Activated naive CD4-positive, alpha-beta T cell treated with anti-CD3 and anti-CD28 coated beads, Interleukin-2, amount 50 U/mL, for 72 hours (primary cell): ENCODE results near the gene C12orf50. TPM values are rescaled to one million over a fixed set of nuclear protein-coding genes. Genes with fewer than 3 reads are reported as not detected.
"Not testable (repeated sequence)": the region's sequence is repeated elsewhere in the genome, so short reads cannot be mapped to it uniquely, and the experiment has no call there.

Experiments
- ATAC-seq, 2 donors: fragments of 150-1000 bp; cut with Tn5 transposase; 2 replicates each; pipeline ENCODE4 v1.10.0; 2021; ENCODE audit warnings: mild to moderate bottlenecking in 2 of 2, moderate library complexity in 2 of 2
- DNase-seq, 2 donors: peaks; one replicate each; pipeline ENCODE4 v3.0.0; 2021 to 2022; ENCODE audit warnings: low spot score in 2 of 2
- H3K27ac Mint-ChIP-seq, 2 donors: one replicate each; pipeline ENCODE4 v1.8.0; 2022; ENCODE audit warnings: mild to moderate bottlenecking in 2 of 2, mixed read lengths in 2 of 2
- H3K36me3 Mint-ChIP-seq, 2 donors: one replicate each; pipeline ENCODE4 v1.8.0; 2022; ENCODE audit warnings: mixed read lengths in 2 of 2
- H3K9me3 Mint-ChIP-seq, 2 donors: one replicate each; pipeline ENCODE4 v1.8.0; 2022; ENCODE audit warnings: mixed read lengths in 2 of 2
- total RNA-seq, 2 donors: library from RNA; stranded (reverse); gene quantifications; one replicate each; pipeline ENCODE4 v1.2.3, GENCODE V29; 2022

The C12orf50 gene
- total RNA-seq, 2 donors from 2014 or later: 0.07 to 0.18 TPM

DNA sequence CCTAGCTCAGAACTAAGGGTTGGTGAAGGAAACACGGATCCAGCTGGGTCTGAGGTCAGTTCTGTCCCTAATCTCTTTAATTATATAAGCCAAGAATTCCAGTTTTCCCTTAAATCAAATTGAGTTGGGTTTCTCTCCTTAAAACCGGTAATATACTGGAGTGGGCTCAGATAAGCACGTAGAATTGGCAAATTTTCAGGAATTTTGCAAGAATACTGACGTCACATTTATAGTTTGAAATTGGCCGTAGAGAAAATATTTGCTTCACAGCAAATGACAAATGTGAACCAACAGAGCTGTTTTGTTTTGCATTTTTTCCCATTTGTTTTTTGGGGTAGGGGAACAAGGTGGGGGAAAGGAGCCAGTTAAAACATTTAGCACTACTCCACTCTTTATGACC lies 17.4 kb downstream of the C12orf50 start:
- no peak for ATAC-seq
- no peak for DNase-seq
- H3K9me3 Mint-ChIP-seq: no peaks in the 10 kb centered on the region
- no peak overlapping the region for H3K27ac Mint-ChIP-seq
- no peaks in the 10 kb centered on the region for H3K36me3 Mint-ChIP-seq

DNA sequence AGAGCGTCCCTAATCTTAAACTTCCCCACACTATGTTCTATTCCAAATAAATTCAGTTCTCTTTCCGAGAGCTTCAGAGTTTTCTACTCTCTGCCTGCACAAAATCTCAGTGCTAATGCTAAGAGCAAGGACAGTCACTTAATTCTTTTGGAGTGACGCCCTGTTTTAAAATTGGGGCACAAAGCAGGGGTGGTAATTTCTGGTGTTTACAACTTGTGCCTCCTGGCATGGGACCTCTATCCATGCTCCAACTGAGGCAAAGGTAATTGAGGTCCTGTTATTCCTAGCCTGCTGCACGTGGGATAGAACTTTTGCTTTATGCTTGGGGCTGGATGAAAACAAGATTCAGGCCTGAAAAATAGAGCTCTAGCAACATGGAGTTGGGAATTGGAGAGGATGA lies 22.9 kb downstream of the C12orf50 start:
- ATAC-seq (no peak), DNase-seq (no peak)
- Mint-ChIP-seq H3K9me3 (peaks cover 0 to 3% of the 10 kb centered on the region in 2 donors), H3K27ac (no peak overlapping the region), H3K36me3 (no peaks in the 10 kb centered on the region)

DNA sequence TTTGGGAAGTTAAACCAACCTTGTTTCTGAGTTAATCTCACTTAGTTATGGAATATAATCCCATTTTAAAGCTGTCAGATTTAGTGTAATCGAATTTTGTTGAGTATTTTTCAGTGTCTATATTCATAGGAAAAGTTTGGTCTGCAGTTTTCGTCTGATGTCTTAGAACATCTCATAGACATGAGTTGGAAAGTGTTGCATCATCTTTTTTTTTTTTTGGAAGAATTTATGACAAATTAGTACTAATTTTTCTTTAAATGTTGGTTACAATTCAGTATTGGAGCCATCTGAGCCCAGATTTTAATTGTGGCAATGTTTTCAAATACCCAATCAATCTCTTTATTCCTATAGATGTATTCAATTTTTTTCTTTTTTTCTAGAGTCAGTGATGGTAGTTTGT lies 27.9 kb downstream of the C12orf50 start:
- no peak for ATAC-seq
- Mint-ChIP-seq H3K27ac (no peak overlapping the region), H3K9me3 (peaks cover 0 to 3% of the 10 kb centered on the region in 2 donors), H3K36me3 (no peaks in the 10 kb centered on the region)
- no peak for DNase-seq

DNA sequence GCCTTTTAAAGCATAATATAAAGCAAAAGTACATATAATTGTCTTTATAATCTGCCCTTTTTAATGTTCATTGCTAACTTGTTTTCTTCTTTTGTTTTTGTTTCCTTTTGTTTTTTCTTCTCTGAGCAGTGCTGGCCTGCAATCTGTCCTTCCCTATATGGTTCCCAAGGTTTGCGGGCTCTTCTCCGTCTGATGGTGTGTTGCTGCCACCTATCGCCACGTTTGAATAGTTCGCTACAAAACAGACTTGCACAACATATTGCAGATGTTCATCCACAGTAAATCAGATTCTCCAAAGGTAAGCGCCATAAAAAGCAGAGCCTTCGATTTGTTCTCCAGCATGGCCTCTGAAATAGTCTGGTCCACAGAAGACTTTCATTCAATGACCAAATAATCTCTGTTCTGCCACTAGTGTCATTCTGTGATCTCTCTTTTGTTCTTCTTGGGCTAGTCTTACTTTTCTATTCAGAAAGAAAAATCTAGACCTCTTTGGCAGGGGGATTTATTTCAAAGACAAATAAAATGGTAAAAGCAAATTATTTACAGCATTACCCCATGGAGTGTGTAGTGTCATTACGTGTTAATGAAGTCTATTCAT lies 33.5 kb downstream of the C12orf50 start:
- Mint-ChIP-seq H3K27ac (no peak overlapping the region), H3K9me3 (no peaks in the 10 kb centered on the region), H3K36me3 (no peaks in the 10 kb centered on the region)
- peak in 1 of 2 donors; percentile 17 for DNase-seq
- peak; percentile 50 to 84 for ATAC-seq

DNA sequence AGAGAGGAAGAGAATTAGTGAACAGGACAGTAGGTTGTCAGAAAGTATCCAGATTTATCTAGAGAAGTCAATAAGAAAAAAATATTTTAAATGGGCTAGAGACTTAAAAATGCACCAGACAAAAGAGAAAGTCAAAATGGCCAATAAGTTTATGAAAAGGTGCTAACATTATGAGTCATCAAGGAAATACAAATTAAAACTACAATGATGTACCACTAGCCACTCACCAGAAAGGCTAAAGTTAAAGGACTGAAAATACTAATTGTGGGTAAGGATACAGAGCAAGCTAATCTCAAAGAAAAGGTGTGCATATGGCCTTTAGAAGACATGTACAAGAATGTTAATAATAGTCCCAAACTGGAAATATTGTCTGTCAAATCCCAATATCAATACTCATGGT lies 37.7 kb downstream of the C12orf50 start:
- Mint-ChIP-seq H3K9me3 (no peaks in the 10 kb centered on the region), H3K27ac (no peak overlapping the region), H3K36me3 (no peaks in the 10 kb centered on the region)
- no peak for DNase-seq
- ATAC-seq: no peak

DNA sequence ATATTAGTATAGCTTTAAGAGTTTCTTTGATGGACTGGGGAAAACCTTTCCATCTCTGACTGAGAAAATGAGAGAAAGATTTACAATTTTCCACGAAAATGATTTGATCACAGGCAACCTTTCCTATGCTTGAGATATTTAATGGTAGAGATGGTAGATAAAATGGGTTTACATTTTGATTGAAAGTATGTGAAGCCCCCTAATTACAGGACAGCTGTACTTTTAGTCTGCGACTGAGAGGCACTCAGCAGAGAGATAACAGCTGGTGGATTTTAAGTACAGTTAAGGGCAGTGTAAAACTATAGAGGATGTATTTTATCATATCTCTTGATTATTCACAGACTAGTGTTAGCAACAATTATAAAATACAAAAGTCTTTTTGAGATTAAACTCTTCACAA lies 40.7 kb downstream of the C12orf50 start:
- H3K9me3 Mint-ChIP-seq: no peaks in the 10 kb centered on the region
- H3K36me3 Mint-ChIP-seq: no peaks in the 10 kb centered on the region
- ATAC-seq (no peak), DNase-seq (no peak)
- H3K27ac Mint-ChIP-seq: no peak overlapping the region

DNA sequence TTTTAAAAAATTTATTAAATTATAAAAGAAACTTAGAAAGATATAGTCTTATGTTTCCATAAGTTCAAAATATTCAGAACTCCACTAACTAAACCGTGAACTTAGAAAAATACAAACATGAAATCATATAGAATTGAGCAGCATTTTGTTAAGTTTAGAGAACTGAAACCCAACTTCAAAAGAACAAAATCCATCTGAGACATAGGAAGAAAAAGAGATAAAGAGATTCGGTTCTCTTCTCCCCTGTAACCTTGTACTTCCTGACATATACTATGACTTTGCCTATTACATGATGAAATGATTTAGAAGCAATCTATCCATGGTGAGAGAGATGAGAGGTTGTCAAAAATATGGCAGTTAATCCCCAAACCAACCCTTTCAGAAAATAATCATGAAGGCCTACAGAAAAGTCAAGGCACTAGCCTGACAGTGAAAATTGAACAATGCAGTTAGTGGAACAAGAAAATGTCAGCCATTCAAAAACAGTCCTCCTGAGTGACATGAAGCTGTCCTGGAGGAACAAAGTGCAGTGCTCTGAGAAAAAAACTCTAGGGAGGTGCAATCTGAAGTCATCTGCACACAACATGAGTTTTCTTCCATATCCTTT lies 44.0 kb downstream of the C12orf50 start:
- Mint-ChIP-seq H3K9me3 (no peaks in the 10 kb centered on the region), H3K36me3 (no peaks in the 10 kb centered on the region), H3K27ac (no peak overlapping the region)
- DNase-seq (no peak), ATAC-seq (no peak)

DNA sequence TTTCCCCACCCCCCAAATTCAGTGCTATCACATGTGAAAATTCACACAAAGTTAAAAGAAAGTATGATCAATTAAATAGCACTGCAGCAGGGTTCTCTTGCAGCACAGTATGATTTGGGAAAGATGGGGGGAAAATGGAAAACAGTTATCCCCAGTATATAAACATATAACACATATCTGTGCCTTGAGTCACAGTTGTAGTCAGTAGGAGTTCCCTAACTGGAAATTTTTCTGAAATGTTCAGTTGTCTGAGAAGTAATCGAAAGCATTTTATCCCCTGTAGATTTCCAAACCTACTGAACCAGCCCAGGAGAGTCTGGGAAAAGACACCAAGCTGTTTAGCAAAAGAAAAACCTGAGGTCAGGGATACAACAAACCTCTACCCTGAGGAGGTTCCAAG lies 47.0 kb downstream of the C12orf50 start:
- Mint-ChIP-seq H3K27ac (no peak overlapping the region), H3K36me3 (no peaks in the 10 kb centered on the region), H3K9me3 (no peaks in the 10 kb centered on the region)
- DNase-seq (no peak), ATAC-seq (no peak)

DNA sequence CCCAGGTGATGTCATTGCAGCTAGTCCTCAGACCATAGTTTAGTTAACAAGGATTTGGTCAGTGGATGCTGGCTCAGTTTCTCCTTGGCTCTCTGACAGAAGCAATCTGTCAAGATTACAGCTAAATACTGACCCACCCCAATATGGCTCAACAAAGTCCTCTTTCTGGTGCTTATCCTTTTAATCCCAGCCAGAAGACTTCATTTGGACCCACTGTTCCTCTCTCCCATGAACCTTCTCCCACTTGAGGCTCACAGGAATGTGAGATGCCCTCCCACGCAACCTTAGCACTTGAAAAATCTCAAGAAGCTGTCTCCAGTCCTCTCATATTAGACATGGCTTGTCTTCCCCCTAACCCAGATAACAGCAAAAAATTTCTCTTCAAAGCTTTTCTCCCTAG lies 47.7 kb downstream of the C12orf50 start:
- Mint-ChIP-seq H3K9me3 (no peaks in the 10 kb centered on the region), H3K36me3 (no peaks in the 10 kb centered on the region), H3K27ac (no peak overlapping the region)
- DNase-seq: no peak
- ATAC-seq: no peak

DNA sequence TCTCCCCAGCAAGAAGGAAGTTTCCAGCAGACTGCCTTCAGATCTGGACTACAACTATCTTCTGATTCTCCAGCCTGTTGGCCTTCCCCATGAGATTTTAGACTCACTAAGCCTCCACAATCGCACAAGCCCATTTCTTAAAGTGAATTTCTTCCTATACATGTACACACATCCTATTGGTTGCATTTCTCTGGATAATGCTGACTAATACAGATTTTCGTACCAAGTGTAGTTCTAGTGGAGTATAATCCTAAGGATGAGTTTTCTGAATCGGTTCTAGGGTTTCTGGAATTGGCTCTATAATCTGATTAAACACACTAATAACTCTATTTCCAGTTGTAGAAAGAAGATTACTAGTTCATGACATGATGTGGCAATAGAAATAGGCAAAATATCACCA lies 53.3 kb downstream of the C12orf50 start:
- ATAC-seq (no peak), DNase-seq (no peak)
- H3K9me3 Mint-ChIP-seq: peaks cover 4 to 10% of the 10 kb centered on the region in 2 donors
- no peak overlapping the region for H3K27ac Mint-ChIP-seq
- no peaks in the 10 kb centered on the region for H3K36me3 Mint-ChIP-seq

DNA sequence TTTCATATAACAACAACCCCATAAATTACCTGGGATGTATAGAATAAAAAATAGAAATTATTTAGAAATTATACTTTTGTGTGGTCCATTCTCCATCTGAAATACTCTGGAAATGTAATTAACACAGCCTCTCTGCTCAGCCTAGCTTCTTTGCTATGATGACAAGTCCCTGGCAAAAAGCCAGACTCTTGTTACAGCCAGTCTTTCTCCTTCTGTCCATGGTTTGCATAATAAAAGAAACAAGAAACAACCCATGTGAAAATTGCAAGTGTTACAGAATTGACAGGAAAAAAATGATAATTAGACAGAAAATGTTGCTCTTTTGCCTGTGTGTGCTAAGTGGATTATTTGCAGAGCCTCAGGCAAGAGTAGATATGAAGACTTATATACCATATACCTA lies 61.3 kb downstream of the C12orf50 start:
- ATAC-seq: no peak
- H3K36me3 Mint-ChIP-seq: no peaks in the 10 kb centered on the region
- H3K27ac Mint-ChIP-seq: no peak overlapping the region
- no peak for DNase-seq
- H3K9me3 Mint-ChIP-seq: peaks cover 5% of the 10 kb centered on the region in 2 donors

DNA sequence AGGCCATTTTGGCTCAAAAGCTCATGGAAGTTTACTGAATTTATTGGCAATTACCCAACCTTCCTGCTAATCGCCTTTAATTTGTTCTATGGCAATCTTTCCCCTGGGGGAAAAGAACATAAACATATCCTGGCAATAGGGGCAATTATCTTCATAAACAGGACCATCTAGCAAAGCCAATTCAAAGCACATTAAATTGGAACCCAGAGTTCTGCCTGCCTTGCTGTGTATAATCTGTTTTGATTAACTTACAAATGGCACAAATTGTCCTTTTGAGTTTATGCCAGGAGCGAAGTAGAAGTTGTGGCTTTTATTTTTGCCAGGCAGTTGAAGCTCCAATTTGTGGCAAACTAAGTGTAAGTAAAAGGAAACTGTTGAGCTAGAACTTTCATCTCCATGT lies 68.6 kb downstream of the C12orf50 start:
- DNase-seq: no peak
- H3K9me3 Mint-ChIP-seq: peaks cover 0 to 4% of the 10 kb centered on the region in 2 donors
- no peaks in the 10 kb centered on the region for H3K36me3 Mint-ChIP-seq
- ATAC-seq: no peak
- H3K27ac Mint-ChIP-seq: no peak overlapping the region

DNA sequence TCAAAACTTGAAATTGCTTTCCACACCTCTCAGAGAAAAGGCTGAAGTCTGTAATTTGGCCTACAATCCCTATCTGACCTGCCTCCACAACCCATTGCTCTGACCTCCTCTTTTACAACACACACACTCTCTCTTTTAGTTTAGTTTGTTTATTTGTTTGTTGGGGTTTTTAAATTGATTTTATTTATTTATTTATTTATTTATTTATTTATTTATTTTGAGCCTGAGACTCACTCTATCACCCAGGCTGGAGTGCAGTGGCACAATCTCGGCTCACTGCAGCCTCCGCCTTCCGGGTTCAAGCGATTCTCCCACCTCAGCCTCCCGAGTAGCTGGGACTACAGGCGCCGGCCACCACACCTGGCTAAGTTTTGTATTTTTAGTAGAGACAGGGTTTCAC lies 75.2 kb downstream of the C12orf50 start:
- H3K9me3 Mint-ChIP-seq: peaks cover 8 to 13% of the 10 kb centered on the region in 2 donors
- not testable (repeated sequence) for ATAC-seq, DNase-seq, H3K27ac Mint-ChIP-seq, H3K36me3 Mint-ChIP-seq

DNA sequence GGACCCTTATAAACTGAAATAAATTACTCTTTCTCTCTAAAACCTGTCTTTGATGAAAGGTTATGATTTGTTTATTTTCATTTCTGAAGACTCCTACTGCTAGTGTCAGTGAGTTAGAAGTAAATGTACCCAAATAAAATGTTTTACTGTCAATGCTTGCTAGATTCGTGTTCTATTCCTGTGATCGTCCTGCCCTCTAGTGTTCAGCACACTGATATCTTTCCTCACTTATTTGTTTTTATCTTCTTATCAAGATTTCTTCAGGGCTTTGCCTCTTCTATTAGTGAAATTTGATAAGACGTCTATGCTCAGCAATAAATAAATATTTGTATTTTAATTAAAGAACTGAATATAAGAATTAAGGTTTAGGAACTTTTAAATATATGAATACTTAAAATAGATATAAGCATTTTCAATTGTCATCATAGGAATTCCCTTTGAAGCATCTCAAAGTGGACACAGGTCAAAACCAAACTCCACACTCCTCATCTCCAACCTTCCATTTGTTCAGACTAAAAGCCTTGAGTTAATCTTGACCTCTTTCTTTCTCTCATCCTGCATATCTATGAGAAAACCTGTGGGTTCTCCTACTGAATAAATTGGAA lies 75.8 kb downstream of the C12orf50 start:
- Mint-ChIP-seq H3K36me3 (no peaks in the 10 kb centered on the region), H3K9me3 (peaks cover 8 to 13% of the 10 kb centered on the region in 2 donors), H3K27ac (no peak overlapping the region)
- DNase-seq (no peak), ATAC-seq (no peak)

DNA sequence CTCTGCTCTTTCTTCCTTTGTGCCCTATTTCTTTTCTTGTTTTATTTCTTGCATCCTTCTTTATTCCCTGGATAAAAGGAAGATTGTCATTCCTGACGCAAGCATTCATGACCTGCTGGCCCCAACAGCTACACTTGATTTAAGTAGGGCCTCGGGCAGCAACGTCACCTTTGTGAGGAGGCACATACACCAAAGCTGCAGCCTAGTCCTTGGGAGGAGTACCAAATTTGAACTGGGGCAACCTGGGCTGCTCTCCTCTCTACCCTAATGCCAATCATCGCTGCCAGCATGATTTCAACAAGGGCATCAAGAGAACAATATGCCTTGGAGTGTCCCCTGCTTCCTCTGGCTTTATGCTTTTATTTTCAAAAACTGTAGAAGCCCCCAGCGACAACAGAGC lies 76.4 kb downstream of the C12orf50 start:
- H3K9me3 Mint-ChIP-seq: peaks cover 8 to 13% of the 10 kb centered on the region in 2 donors
- no peak for DNase-seq
- ATAC-seq: no peak
- H3K27ac Mint-ChIP-seq: no peak overlapping the region
- no peaks in the 10 kb centered on the region for H3K36me3 Mint-ChIP-seq

DNA sequence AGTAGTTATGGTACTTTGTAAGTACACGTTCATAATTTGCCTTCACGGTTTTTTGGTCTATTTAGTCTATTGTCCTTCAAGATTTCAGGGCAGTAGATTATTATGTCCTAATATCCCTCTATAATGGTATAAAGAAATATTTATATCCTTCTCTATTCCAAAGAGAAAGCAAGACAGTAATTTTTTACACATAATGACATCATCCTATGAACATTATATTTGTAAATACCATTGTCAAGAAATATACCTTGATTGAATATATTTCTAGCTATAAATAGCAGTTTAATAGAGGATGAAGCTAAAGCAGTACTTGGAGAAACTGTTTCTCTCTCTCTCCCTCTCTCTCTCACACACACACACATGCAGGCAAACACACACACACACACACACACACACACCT lies 77.0 kb downstream of the C12orf50 start:
- no peak overlapping the region for H3K27ac Mint-ChIP-seq
- ATAC-seq (no peak), DNase-seq (no peak)
- peaks cover 8 to 13% of the 10 kb centered on the region in 2 donors for H3K9me3 Mint-ChIP-seq
- no peaks in the 10 kb centered on the region for H3K36me3 Mint-ChIP-seq

DNA sequence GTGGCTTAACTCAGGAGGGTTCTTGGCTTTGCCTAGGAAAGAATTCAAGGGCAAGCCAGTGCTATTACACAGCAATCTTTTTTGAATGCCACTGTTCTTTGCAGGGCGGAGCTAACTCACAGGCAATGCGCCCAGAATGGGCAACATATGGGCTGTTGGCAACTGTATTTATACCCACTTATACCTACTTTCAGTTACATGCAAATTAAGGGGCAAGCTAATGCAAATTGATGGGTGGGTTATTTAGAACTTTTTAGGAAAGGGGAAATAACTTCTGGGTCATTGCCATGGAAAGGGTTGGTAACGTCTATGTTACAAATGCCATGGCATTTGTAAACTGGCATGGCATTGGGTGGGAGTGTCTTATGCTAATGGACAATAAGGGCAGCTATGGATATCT lies 85.4 kb downstream of the C12orf50 start:
- peaks cover 3 to 5% of the 10 kb centered on the region in 2 donors for H3K9me3 Mint-ChIP-seq
- ATAC-seq (no peak), DNase-seq (no peak)
- H3K27ac Mint-ChIP-seq: no peak overlapping the region
- H3K36me3 Mint-ChIP-seq: no peaks in the 10 kb centered on the region

DNA sequence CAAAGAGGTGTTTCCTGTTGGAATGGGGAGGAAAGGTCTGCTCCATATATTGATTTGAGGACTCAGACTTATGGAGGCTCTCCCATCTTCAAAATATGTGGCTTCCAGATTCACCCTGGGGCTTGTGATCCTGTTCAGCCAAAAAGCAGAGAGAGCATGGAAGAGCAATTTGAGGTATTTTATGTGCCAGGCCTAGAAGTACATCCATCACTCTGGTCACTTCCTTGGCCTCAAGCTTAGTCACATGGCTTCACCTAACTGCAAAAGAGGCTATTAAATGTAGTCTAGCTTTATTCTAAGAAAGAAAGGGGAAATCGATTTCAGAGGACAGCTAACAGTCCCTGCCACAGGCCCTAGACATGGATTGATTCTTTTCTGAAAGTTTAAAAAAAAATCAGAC lies 86.2 kb downstream of the C12orf50 start:
- Mint-ChIP-seq H3K36me3 (no peaks in the 10 kb centered on the region), H3K9me3 (peaks cover 3 to 5% of the 10 kb centered on the region in 2 donors), H3K27ac (no peak overlapping the region)
- no peak for ATAC-seq
- no peak for DNase-seq
